A673 (cell line): ENCODE data around the gene PTPN22. TPM values are rescaled to one million over a fixed set of nuclear protein-coding genes. Genes with fewer than 3 reads are reported as not detected.

Experiments used
- BruUV-seq: library from RNA; stranded (reverse); fragments of 400-500 nt; replicated peaks from 2 replicates; lab custom pipeline; 2021; lab: Mats Ljungman, UMichigan
- CTCF ChIA-PET: fragments of 300-600 bp; sonication (Branson Sonifier 250); formaldehyde crosslinking; loops from one replicate; lab custom pipeline; 2022; ENCODE audit warnings: antibody characterized with exemption; lab: Charles Lee
- POLR2A ChIA-PET: fragments of 300-600 bp; sonication (Branson Sonifier 250); formaldehyde crosslinking; loops from one replicate; lab custom pipeline; 2022; ENCODE audit warnings: antibody characterized with exemption; ENCODE audit not compliant: low non-redundant PET; lab: Charles Lee
- DNase-seq: peaks from one replicate; pipeline ENCODE4 v3.0.0-alpha.2; 2015; ENCODE audit warnings: low spot score
- H3K27ac ChIP-seq: fragments of 200-600 bp; sonication (generic); 2 replicates; pipeline ENCODE4 v1.5.1; 2016; ENCODE audit warnings: mixed run types, low read depth, mild to moderate bottlenecking, mixed read lengths, antibody characterized with exemption, low read length; ENCODE audit not compliant: poor library complexity, severe bottlenecking
- H3K27me3 ChIP-seq: fragments of 200-600 bp; sonication (generic); replicated peaks from 2 replicates; pipeline ENCODE4 v1.6.1; 2017; ENCODE audit warnings: mixed run types, low read depth, mild to moderate bottlenecking, mixed read lengths, antibody characterized with exemption, low read length; ENCODE audit not compliant: insufficient read depth, poor library complexity
- H3K36me3 ChIP-seq: fragments of 200-600 bp; sonication (generic); 2 replicates; pipeline ENCODE4 v1.6.1; 2016; ENCODE audit warnings: mixed run types, mild to moderate bottlenecking, mixed read lengths, antibody characterized with exemption, low read length; ENCODE audit not compliant: insufficient read depth, poor library complexity, severe bottlenecking
- H3K4me1 ChIP-seq: fragments of 200-600 bp; sonication (generic); 2 replicates; pipeline ENCODE4 v1.6.1; 2017; ENCODE audit warnings: mixed run types, mild to moderate bottlenecking, mixed read lengths, antibody characterized with exemption, low read length; ENCODE audit not compliant: insufficient read depth, poor library complexity, severe bottlenecking
- H3K4me3 ChIP-seq: fragments of 200-600 bp; sonication (generic); 2 replicates; pipeline ENCODE4 v1.5.1; 2016; ENCODE audit warnings: low read depth, mixed run types, mild to moderate bottlenecking, mixed read lengths, low read length; ENCODE audit not compliant: poor library complexity, severe bottlenecking
- H3K9me3 ChIP-seq: fragments of 200-600 bp; sonication (generic); 2 replicates; pipeline ENCODE4 v1.6.1; 2016; ENCODE audit warnings: mixed run types, low read depth, mild to moderate bottlenecking, mixed read lengths, antibody characterized with exemption, low read length; ENCODE audit not compliant: poor library complexity, severe bottlenecking
- CTCF ChIP-seq: fragments of 300-800, 200-600 bp; sonication (generic); conservative IDR thresholded peaks from 2 replicates; pipeline ENCODE4 v1.5.1; 2017; ENCODE audit warnings: low read depth, mild to moderate bottlenecking, antibody characterized with exemption, low read length, moderate library complexity, mixed read lengths
- EZH2 ChIP-seq: fragments of 200-600 bp; sonication (generic); IDR thresholded peaks from 2 replicates; pipeline ENCODE4 v1.6.1; 2017; ENCODE audit warnings: borderline replicate concordance, low read depth, mild to moderate bottlenecking, mixed read lengths, antibody characterized with exemption, low read length; ENCODE audit not compliant: poor library complexity, severe bottlenecking
- intact Hi-C: fragments of 100-400 bp; cut with micrococcal nuclease; formaldehyde crosslinking; loops from one replicate; pipeline ENCODE4 v1.10.0; 2022; ENCODE audit not compliant: unreplicated experiment
- total RNA-seq: library from RNA; stranded (reverse); gene quantifications from 2 replicates; pipeline ENCODE4 v1.2.3, GENCODE V29; 2021

PTPN22 gene
- total RNA-seq, 1 experiment from 2014 or later = 0.26 TPM

GRCh38 chr1:113870778-113871177, 734 bp downstream of the PTPN22 start:
- ChIA-PET CTCF (no interaction called here), POLR2A (no interaction called here)
- no peaks in the 10 kb centered on the region for H3K9me3 ChIP-seq
- no peaks in the 10 kb centered on the region for H3K36me3 ChIP-seq
- no peaks in the 10 kb centered on the region for H3K27me3 ChIP-seq
- no peak for TF ChIP-seq EZH2
- DNase-seq = no peak
- no peaks in the 10 kb centered on the region for H3K4me1 ChIP-seq
- no peak overlapping the region for H3K4me3 ChIP-seq
- intact Hi-C loops = no loop called here
- no TSS peak for BruUV-seq
- no peak overlapping the region for H3K27ac ChIP-seq

DNA sequence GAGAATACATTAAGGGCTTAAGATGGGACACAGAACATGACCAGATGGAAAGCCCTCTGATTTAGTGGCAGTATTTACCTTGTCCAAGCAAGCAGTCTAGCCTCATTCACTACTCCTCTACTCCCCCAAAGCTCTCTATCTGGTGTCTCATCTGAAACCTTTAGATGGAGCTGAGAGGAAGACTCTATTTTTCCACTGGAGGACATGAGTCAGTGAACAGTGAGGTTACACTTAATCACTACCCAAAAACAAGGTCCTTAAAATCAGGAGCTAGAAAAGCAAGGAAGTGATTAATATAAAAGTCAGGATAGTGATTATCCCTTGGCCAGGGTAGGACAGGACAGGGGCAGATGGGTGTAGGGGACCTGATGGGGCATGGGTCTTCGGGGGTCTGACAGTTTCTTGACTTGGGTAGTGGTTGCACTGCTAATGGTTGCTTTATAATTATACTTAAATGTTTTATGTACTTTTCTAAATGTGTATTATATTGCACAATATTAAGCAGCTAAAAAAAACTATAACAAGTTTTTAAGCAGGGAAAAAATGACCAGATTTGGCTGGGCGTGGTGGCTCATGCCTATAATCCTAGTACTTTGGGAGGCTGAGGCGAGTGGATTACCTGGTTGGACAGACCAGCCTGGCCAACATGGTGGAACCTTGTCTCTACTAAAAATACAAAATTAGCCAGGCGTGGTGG, 3.0 kb downstream of the PTPN22 start:
- no peaks in the 10 kb centered on the region for H3K4me1 ChIP-seq
- ChIA-PET CTCF (no interaction called here), POLR2A (interaction anchor here (0.6 kb wide), 1 partner anchor 449 kb away, joined by 12 read pairs; no protein-coding TSS in a partner anchor)
- H3K9me3 ChIP-seq = no peaks in the 10 kb centered on the region
- no peaks in the 10 kb centered on the region for H3K36me3 ChIP-seq
- H3K27me3 ChIP-seq = no peaks in the 10 kb centered on the region
- intact Hi-C loops = no loop called here
- H3K4me3 ChIP-seq = no peak overlapping the region
- no peak overlapping the region for H3K27ac ChIP-seq
- BruUV-seq = no TSS peak
- no peak for DNase-seq
- no peak for TF ChIP-seq CTCF
- TF ChIP-seq EZH2 = no peak

GRCh38 chr1:113861641-113862040, 9.9 kb downstream of the PTPN22 start:
- POLR2A ChIA-PET = no interaction called here
- intact Hi-C loops = no loop called here
- Histone ChIP-seq H3K27me3 (no peaks in the 10 kb centered on the region), H3K36me3 (no peaks in the 10 kb centered on the region), H3K27ac (no peak overlapping the region), H3K9me3 (no peaks in the 10 kb centered on the region), H3K4me3 (no peak overlapping the region), H3K4me1 (peaks cover 25% of the 10 kb centered on the region)
- CTCF ChIA-PET = no interaction called here
- TF ChIP-seq CTCF (no peak), EZH2 (no peak)
- no peak for DNase-seq
- no TSS peak for BruUV-seq

DNA sequence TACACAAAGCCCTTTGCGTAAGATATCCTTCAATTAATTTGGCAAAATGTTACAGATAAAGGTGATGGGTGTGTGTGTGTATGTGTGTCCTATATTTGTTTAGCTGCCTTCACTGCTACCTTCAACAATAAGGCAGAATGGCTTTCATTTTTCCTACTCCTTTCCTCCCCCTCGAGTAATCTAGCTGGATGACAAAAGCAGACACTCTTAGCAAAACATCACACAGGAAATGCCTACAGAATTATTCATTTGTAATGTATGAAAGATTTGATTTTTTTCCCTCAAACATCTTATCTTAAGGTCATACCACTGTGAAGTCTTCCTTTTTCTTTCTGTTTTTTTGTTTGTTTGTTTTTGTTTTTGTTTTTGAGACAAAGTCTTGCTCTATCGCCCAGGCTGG, 10.6 kb downstream of the PTPN22 start:
- DNase-seq = peak; percentile 47
- intact Hi-C loops = no loop called here
- no peaks in the 10 kb centered on the region for H3K36me3 ChIP-seq
- no peak overlapping the region for H3K4me3 ChIP-seq
- H3K9me3 ChIP-seq = no peaks in the 10 kb centered on the region
- TF ChIP-seq EZH2 (no peak), CTCF (no peak)
- no TSS peak for BruUV-seq
- H3K27me3 ChIP-seq = no peaks in the 10 kb centered on the region
- ChIA-PET POLR2A (no interaction called here), CTCF (no interaction called here)
- H3K27ac ChIP-seq = peak overlapping the region; percentile 60
- peaks cover 27% of the 10 kb centered on the region for H3K4me1 ChIP-seq
